ENCODE data around the gene PLPPR2. TPM values are rescaled to one million over a fixed set of nuclear protein-coding genes. Genes with fewer than 3 reads are reported as not detected.
A peak's percentile ranks its signal among the peaks of the same experiment; 100 is the strongest.

PLPPR2 gene
- total and polyA plus RNA-seq, 2 of the 4 experiments (the other 2 are of a cell fraction) = 3.9 to 45.2 TPM

GRCh38 chr19:11382898-11383705 lies 27.9 kb downstream of the PLPPR2 start:
- no peak overlapping the region for H2BK120ac ChIP-seq (ENCODE audit: low read depth, low read length)
- H3K4me3 ChIP-seq (ENCODE audit: insufficient read depth, low read depth, low read length) = peak overlapping the region; percentile 39
- ATAC-seq (ENCODE audit: low read depth) = no peak
- H3K9me1 ChIP-seq (ENCODE audit: insufficient read depth, low read length) = peaks cover 16% of the 10 kb centered on the region
- in situ Hi-C loops (cut with MboI; ENCODE audit: low sequenced_read_pairs) = no loop called here
- H3K27me3 ChIP-seq (ENCODE audit: control insufficient read depth, insufficient read depth, low read length) = no peaks in the 10 kb centered on the region; the same call in 1 of the 2 replicates
- H4K91ac ChIP-seq (ENCODE audit: insufficient read depth, low read depth, low read length) = no peak overlapping the region; the same call in 1 of the 2 replicates
- H2BK20ac ChIP-seq (ENCODE audit: low read depth, low read length) = no peak overlapping the region
- H2AK5ac ChIP-seq (ENCODE audit: low read depth, low read length) = peak overlapping the region; percentile 53
- peak overlapping the region; percentile 88 for H2AFZ ChIP-seq (replicated peaks; ENCODE audit: low read length, poor library complexity)
- H4K5ac ChIP-seq (ENCODE audit: low read depth, low read length) = no peak overlapping the region
- H4K8ac ChIP-seq (ENCODE audit: low read depth in 2 of 2, low read length in 2 of 2) = peak overlapping the region in 1 of 2 experiments; percentile 32; a peak in 1 of 4 replicates
- dilution Hi-C loops (cut with HindIII; ENCODE audit: low sequenced_read_pairs, unreplicated experiment) = no loop called here
- no TSS peak for BruUV-seq (replicated peaks)
- H3K23ac ChIP-seq (ENCODE audit: low read depth, low read length) = peak overlapping the region; percentile 60; the same call in 1 of the 2 replicates
- H4K20me1 ChIP-seq (ENCODE audit: insufficient read depth, low read length) = 0 out of 2 replicates have a peak, but pooled peaks cover 4% of the 10 kb centered on the region
- H3K14ac ChIP-seq (replicated peaks; ENCODE audit: low read depth, low read length) = no peak overlapping the region
- H3K56ac ChIP-seq (ENCODE audit: extremely low read depth, insufficient read depth, low read length) = no peak overlapping the region
- no peak for DNase-seq
- H2BK5ac ChIP-seq (ENCODE audit: low read depth, low read length, poor library complexity, severe bottlenecking) = no peak overlapping the region
- 0% methylated on average over 1 of the region's 65 CpGs; no CpG with 5 or more reads in 1 of the 2 experiments for WGBS, 2 experiments (ENCODE audit: extremely low coverage in 2 of 2, insufficient read length in 1 of 2)
- no peak overlapping the region for H3K9ac ChIP-seq (ENCODE audit: low read depth, low read length)
- H2BK15ac ChIP-seq (ENCODE audit: low read depth, low read length) = no peak overlapping the region
- CTCF ChIA-PET = interaction anchor here (0.6 to 1.4 kb wide), 10 partner anchors 8 to 167 kb away, joined by 3 to 10 read pairs (median 3); partner anchors contain the start of genes CCDC159, ODAD3, SWSAP1 and TMEM205
- no peak overlapping the region for H3K4ac ChIP-seq (ENCODE audit: low read depth, low read length)
- H3K27ac ChIP-seq (ENCODE audit: insufficient read depth, low read length) = no peak overlapping the region
- H3K4me1 ChIP-seq (ENCODE audit: control insufficient read depth, insufficient read depth, low read length) = peaks cover 10% of the 10 kb centered on the region
- POLR2A ChIA-PET (ENCODE audit: unreplicated experiment) = no interaction called here
- peaks cover 8 to 22% of the 10 kb centered on the region in 2 experiments for H3K79me1 ChIP-seq (ENCODE audit: low read depth in 1 of 2, low read length in 2 of 2)
- peak overlapping the region; percentile 31 for H2AK9ac ChIP-seq (replicated peaks; ENCODE audit: low read depth, low read length, poor library complexity)
- no peak for TF ChIP-seq CHD1 (IDR thresholded peaks at IDR 0.05; ENCODE audit: low read depth, low read length)
- TF ChIP-seq RAD21 (IDR thresholded peaks at IDR 0.05; ENCODE audit: low read length) = peak; percentile 31
- TF ChIP-seq, protein P1, sequence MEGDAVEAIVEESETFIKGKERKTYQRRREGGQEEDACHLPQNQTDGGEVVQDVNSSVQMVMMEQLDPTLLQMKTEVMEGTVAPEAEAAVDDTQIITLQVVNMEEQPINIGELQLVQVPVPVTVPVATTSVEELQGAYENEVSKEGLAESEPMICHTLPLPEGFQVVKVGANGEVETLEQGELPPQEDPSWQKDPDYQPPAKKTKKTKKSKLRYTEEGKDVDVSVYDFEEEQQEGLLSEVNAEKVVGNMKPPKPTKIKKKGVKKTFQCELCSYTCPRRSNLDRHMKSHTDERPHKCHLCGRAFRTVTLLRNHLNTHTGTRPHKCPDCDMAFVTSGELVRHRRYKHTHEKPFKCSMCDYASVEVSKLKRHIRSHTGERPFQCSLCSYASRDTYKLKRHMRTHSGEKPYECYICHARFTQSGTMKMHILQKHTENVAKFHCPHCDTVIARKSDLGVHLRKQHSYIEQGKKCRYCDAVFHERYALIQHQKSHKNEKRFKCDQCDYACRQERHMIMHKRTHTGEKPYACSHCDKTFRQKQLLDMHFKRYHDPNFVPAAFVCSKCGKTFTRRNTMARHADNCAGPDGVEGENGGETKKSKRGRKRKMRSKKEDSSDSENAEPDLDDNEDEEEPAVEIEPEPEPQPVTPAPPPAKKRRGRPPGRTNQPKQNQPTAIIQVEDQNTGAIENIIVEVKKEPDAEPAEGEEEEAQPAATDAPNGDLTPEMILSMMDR (conservative IDR thresholded peaks at IDR 0.05; ENCODE audit: low read depth, low read length) = peak; percentile 60
- no peaks in the 10 kb centered on the region for H3K36me3 ChIP-seq (ENCODE audit: control insufficient read depth, insufficient read depth, low read length)
- H3K9me3 ChIP-seq (ENCODE audit: control insufficient read depth, insufficient read depth, low read length) = no peaks in the 10 kb centered on the region
- H3K4me2 ChIP-seq (ENCODE audit: low read depth, low read length) = peak overlapping the region; percentile 80
- intact Hi-C loops (cut with micrococcal nuclease) = loop anchor here (5.0 kb wide), 1 partner anchor 39 kb away; no protein-coding TSS in a partner anchor
- H3K18ac ChIP-seq (ENCODE audit: low read depth, low read length) = no peak overlapping the region
